GM19035 (cell line): ENCODE measurements around the gene NFKBIE.
"Not testable (repeated sequence)": the region's sequence is repeated elsewhere in the genome, so short reads cannot be mapped to it uniquely, and the experiment has no call there.

Experiments used
- ATAC-seq: cut with Tn5 transposase; IDR thresholded peaks from one replicate; pipeline ENCODE4 v1.9.1; 2021; ENCODE audit not compliant: unreplicated experiment

NFKBIE gene, protein sequence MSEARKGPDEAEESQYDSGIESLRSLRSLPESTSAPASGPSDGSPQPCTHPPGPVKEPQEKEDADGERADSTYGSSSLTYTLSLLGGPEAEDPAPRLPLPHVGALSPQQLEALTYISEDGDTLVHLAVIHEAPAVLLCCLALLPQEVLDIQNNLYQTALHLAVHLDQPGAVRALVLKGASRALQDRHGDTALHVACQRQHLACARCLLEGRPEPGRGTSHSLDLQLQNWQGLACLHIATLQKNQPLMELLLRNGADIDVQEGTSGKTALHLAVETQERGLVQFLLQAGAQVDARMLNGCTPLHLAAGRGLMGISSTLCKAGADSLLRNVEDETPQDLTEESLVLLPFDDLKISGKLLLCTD

DNA sequence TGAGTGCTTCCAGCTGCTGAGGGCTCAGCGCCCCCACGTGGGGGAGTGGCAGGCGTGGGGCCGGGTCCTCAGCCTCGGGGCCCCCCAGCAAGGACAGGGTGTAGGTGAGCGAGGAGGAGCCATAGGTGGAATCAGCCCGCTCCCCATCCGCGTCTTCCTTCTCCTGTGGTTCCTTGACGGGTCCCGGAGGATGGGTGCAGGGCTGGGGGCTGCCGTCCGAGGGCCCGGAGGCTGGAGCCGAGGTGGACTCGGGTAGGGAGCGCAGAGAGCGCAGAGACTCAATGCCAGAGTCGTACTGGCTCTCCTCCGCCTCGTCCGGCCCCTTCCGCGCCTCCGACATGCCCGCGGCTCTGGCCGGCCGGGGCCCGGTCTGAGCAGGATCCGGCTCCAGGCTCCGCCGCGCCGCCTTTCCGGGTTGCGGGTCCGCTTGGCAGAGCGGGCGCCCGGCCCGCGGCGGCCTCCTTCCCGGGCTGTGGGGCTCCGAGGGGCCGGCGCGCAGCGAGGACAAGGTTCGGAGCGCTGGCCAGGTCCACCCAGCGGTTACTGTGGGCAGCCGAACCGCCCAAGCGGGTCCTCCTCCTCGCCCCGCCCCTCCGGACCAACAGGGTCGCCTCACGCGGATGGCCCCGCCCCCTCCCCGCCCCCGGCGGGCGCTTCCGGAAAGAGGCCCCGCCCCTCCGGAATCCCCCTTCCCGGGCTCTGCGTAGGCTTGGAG lies at the start of gene NFKBIE:
Gene NFKBIE, minus strand, starts transcription at position 545 of the 715 bp plus-strand sequence. Its CDS starts 205 bp downstream, at position 340.
- peak; percentile 47 for ATAC-seq

DNA sequence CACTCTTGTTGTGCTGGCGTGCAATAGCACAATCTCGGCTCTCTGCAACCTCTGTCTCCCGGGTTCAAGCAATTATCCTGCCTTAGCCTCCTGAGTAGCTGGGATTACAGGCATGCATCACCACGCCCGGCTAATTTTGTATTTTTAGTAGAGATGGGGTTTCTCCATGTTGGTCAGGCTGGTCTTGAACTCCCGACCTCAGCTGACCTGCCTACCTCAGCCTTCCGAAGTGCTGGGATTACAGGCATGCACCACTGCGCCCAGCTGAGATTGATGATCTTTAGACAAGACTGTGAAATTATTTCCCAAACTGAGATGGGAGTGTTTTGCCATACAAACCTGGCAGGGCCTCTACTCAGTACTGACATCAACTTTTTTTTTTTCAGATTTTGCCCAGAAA lies 49.3 kb upstream of the NFKBIE start:
- ATAC-seq: not testable (repeated sequence)

DNA sequence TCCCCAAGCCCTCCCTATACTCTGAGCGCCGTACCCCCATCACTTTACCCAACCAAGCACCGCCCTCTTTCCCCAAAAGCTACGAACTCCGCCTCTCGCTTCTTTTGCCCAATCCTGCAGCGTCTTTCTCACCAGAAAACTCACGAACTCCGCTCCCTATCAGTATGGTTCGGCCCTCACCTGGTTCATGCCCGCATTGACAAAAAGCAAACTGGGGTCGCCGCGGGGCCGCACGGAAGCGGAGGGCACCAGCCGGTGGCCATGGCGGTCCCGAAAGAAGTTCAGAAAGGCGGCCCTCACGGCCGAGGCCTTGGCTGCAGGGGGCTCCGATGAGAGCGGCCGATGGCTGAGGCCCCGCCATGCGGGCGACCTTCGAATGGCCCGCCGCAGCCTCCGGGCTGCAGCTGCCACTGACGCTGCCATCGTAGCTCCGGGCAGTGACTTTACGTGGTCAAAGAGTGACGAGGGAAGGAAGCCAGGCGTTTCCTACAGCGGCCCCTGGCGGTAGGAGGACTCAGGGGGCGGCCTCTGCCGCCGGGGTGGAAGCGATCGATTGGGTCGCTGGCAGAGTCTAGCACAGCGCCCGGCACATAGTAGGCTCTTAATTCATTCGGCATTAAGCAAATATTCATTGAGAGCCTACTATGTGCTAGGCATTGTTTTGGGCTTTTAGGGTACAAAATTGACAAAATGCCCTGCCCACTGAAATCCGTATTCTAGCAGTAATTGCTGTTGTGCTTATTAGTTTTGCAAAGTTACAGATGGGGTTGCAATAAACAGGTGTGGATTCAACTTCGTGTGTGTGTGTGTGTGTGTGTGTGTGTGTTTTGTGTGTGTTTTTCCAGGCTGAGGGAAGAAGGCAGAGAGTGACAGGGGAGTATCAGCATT lies 47.8 kb upstream of the NFKBIE start, which contains the start of gene AARS2:
Gene AARS2, minus strand, starts transcription at position 447 of the 888 bp plus-strand sequence. Its CDS starts 24 bp downstream, at position 423.
- peak; percentile 91 for ATAC-seq

GRCh38 chr6:44311767-44312166 lies 46.4 kb upstream of the NFKBIE start:
- ATAC-seq: no peak

DNA sequence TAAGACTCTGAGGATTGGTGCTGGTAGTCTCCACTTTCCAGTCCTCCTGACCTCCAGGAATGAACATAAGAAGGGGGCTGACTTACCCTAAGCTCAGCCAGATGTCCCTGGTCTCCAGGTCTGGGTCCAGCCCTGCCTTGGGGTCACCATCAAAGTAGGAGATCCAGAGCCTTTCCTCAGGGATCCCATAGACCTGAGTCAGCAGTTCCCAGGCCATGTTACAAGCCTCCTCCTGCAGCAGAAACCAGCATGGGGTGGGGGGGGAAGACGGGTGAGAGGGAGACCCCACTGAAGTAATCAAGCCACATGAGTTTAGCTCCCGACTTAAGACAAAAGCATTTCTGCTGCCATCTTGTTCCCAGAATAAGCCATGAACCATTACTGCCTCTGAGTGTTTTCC lies 46.0 kb upstream of the NFKBIE start:
- no peak for ATAC-seq

DNA sequence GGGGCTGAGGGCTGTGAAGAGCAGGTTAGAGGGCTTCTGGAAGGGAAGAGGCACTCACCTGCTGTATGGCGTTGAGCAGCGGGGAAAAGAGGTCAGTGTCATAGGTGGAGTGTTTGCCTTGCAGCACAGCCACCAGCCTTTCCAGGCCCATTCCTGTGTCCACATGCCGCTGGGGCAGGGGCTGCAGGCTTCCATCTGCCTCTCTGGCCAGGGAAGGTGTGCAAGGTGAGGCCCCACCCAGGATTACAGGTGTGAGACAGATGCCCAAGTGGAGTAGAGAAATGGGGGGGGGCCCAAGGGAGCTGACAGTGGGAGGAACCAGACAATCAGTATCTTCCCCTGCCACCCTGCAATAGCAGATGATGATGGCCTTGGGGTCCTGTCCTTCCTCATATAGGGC lies 44.9 kb upstream of the NFKBIE start:
- ATAC-seq: no peak

DNA sequence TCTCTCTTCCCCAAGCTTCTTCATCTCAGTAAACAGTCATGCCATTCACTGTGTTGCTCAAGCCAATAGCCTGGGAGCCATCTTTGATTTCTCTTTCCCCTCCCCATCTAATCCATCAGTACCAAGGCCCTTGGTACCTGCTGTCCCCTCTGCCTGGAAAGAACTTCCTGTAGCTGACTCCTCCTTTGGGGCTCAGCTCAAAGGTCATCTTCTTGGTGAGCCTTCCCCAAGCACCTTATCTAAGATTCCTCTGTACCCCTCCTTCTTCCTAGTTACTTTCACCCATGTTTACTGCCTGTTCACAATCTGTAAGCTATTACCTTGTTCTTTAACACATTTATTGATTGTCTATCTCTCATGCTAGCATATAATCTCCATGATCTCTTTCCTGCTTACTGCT lies 44.3 kb upstream of the NFKBIE start:
- no peak for ATAC-seq

DNA sequence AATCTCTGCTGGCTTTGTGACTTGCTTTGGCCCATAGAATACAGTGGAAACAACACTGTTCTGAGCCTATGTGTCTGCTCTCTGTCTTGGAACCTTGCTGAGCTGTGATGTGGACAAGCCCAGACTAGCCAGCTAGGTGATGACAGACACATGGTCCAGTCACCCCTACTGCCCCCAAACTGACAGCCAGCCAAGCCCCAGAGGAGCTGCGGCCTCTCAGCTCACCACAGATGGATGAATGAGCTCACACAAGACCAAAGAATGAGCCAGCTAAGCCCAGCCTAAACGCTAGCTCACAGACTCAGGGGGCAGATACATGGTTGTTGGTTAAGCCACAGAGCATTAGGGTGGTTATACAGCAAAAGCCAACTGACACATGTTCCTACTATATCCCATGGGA lies 43.7 kb upstream of the NFKBIE start:
- no peak for ATAC-seq

DNA sequence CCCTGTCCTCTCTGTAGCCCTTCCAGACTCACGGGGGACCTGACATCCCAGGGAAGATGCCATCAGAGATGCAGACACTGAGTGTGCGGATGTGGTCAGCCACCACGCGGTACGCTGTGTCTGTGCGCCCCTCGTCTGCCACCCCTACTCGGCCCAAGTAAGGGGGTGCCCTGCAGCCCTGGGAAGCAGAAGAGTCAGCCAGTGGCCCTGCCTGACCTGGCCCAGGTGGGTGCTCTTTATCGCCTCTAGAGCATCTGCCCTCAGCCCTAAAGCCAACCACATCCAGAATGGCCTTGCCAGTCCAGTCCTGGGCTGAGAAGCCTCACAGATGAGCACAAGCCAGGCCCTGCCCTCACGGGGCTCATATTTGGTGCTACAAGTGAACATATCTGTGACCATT lies 41.9 kb upstream of the NFKBIE start:
- no peak for ATAC-seq

DNA sequence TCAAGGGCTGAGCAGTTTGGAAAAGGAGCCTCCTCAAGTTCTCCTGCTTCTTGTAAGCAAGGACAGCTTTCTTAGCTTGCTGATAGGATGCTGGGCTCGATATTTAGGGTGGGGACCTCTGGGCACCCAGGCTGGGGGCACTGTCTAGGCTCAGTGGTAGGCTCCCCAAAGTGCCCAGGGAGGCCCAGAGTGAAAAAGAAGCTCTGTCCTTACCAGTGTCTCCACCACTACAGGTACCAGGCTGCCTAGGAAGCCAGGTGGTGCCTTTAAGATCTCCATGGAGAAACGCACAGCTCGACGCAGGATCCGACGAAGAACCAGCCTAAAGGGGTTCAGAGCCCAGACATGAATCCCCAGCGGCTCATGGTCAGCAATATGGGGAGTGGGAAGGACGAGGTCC lies 41.4 kb upstream of the NFKBIE start:
- ATAC-seq: no peak

- ATAC-seq: no peak
These were observed 39.9 kb upstream of the NFKBIE start for GRCh38 chr6:44305200-44305725.

GRCh38 chr6:44304282-44305199 lies 39.2 kb upstream of the NFKBIE start:
- ATAC-seq: no peak

DNA sequence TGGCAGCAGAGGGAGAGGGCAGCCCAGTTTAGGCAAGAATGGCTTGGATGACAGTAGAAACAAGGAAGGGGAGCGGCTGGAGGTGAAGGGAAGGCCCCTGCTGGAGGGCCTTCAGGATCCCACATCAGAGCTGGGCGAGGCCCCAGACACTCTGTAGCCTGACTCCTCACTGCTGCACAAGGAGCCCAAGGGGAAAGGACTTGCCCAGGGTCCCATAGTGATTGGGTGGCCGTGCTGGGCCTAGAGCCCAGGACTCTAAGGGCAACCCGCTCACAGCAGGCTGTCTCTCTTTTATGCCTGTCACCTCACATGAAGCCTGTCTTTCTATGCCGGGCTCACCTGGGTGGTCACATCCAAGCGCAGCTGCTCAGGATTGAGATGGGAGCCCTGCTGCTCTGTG lies 38.5 kb upstream of the NFKBIE start:
- ATAC-seq: no peak

DNA sequence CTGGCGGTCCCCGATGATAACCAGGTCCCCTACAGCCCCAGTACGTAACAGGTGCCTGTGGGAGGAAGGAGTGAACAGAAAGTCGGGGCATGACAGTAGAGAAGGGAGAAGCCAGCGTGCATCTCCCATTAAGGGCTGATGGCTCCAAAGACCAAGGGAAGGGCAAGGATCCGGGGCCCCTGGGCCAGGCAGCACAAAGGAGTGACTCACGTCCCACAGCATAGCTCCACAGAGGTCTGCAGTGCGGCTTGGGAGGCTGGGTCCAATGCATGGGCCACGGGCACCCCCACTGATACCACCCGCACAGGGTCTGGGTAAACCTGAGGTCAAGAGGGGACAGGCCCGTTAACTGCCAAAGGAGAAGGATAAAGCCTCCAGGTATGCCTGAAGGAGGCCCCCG lies 37.5 kb upstream of the NFKBIE start:
- no peak for ATAC-seq

DNA sequence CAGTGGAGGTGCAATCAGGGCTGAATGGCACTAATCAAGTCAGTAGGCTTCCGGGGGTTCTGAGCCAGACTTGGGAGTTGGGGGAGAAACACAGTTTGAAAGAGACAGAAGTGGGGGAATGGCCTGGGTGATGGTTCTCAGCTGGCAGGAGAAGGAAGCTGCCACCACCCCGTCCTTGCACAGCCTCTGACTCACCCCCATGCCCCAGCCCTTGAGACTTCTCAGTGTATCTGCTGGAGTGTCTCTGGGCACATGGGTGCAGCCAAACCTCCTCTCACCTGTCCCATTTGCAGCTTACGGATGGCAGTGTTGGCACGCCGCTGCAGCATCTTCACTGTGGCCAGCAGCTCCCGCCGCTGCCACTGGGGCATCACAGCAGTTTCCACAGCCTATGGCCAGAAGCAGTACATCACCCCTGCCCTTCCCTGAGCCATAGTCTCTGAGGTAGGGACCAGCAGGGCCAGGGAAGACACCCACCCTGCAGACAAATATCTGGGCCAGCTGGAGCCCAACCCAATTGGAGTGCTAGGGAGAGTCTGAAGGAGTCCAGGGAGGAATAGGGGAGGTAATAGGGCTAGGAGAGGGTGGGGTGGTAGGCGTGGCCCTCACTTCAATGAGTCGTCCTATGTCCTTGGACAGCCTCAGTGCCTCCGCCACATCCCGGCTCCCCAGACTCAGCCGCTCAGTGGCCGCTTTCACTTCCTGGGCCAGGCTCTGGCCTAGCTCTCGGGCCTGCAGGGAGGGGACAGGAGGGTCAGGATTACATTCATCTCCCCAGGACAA lies 36.6 kb upstream of the NFKBIE start:
- ATAC-seq: no peak

DNA sequence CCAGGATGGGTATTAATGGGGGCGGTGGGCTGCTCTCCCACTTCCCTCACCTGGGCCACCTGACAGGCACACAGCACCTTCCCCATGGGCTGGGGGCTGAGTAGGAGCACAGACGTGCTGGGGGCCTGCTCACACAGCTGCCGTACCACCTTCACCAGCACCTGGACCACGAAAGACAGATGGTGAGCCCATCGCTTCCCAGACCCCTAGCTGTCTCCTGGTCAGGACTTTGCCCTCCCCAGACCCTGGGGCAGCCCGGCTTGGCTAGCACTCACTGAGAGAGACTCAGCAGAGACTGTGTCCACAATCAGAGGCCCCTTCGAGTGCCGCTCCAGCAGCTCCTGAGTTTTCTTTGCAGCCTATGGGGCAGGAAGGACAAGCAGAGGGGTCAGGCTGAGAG lies 35.8 kb upstream of the NFKBIE start:
- no peak for ATAC-seq

- ATAC-seq: no peak
These were observed 35.0 kb upstream of the NFKBIE start for GRCh38 chr6:44300292-44300823.

DNA sequence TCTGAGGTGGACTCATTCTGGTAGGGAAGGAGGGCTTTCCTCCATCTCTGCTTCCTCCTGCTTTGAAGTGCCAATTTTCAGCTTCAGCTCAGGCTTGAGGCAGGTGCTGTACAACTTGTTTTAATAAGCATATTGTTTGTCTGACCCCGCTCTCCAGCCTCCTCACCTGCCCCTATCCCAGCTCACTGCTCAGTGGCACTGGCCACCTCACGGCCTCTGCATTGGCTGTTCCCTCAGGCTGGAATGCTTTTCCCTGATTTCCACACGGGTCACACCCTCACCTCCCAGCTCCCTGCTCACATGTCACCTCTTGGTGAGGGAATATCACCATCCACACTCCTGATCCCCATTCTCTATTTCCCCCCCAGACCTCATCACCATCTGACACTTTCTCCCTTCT lies 33.5 kb upstream of the NFKBIE start:
- ATAC-seq: no peak
